B cell (primary cell): ENCODE results near the gene ATP11A. TPM values are rescaled to one million over a fixed set of nuclear protein-coding genes. Genes with fewer than 3 reads are reported as not detected.

ENCODE experiments used
- ATAC-seq: fragments of 200-7000 bp; cut with Tn5 transposase; one replicate; pipeline ENCODE4 v1.10.0; 2021; ENCODE audit warnings: low read depth, mild to moderate bottlenecking, moderate number of reproducible peaks, moderate library complexity
- CTCF ChIA-PET: fragments of 350-600 bp; sonication (Branson Sonifier 250); formaldehyde crosslinking; loops from one replicate; lab custom pipeline; 2021; ENCODE audit warnings: antibody characterized with exemption, inconsistent platforms; lab: Charles Lee
- POLR2A ChIA-PET: fragments of 350-600 bp; sonication (Branson Sonifier 250); formaldehyde crosslinking; loops from one replicate; lab custom pipeline; 2021; ENCODE audit warnings: antibody characterized with exemption; lab: Charles Lee
- DNase-seq: peaks from one replicate; pipeline ENCODE4 v3.0.0; 2013
- H2AFZ ChIP-seq: 2 replicates; pipeline ENCODE4 v1.6.1; 2012; ENCODE audit warnings: mild to moderate bottlenecking, low read depth, low read length; ENCODE audit not compliant: insufficient read depth, poor library complexity, severe bottlenecking
- H3K27ac ChIP-seq, 2 donors: 1 replicate in 1 of 2; 2 replicates in 1 of 2; pipeline ENCODE4 v1.5.1; 2012 to 2013; ENCODE audit warnings: low read length in 2 of 2, mild to moderate bottlenecking in 2 of 2, moderate library complexity in 1 of 2
- H3K27me3 ChIP-seq, 4 experiments: fragments of 200-600 bp in 1 of 4; sonication (generic) in 1 of 4; replicated peaks in 1 of 4; 1 replicate in 2 of 4; 2 replicates in 2 of 4; pipeline versions ENCODE4 v1.6.1 to v1.7.0; 2013 to 2016; ENCODE audit warnings: low read length in 3 of 4, mild to moderate bottlenecking in 2 of 4, mixed read lengths in 1 of 4, moderate library complexity in 1 of 4; ENCODE audit not compliant: insufficient read depth in 4 of 4, control insufficient read depth in 3 of 4; ENCODE audit errors: control extremely low read depth in 1 of 4
- H3K36me3 ChIP-seq, 2 experiments: replicated peaks in 1 of 2; 1 replicate in 1 of 2; 2 replicates in 1 of 2; pipeline versions ENCODE4 v1.6.1 to v1.7.1; 2013; ENCODE audit warnings: low read length in 1 of 2; ENCODE audit not compliant: insufficient read depth in 2 of 2, control insufficient read depth in 1 of 2; ENCODE audit errors: control extremely low read depth in 1 of 2, extremely low read depth in 1 of 2
- H3K4me1 ChIP-seq, 2 donors: fragments of 200-600 bp in 1 of 2; sonication (generic) in 1 of 2; 1 replicate in 1 of 2; 2 replicates in 1 of 2; pipeline versions ENCODE4 v1.5.1 to v1.6.1; 2013 to 2017; ENCODE audit warnings: low read length in 2 of 2; ENCODE audit not compliant: control insufficient read depth in 2 of 2, insufficient read depth in 2 of 2
- H3K4me2 ChIP-seq: replicated peaks from 2 replicates; pipeline ENCODE3; 2012; ENCODE audit warnings: mild to moderate bottlenecking, low read depth, low read length; ENCODE audit not compliant: poor library complexity, severe bottlenecking
- H3K4me3 ChIP-seq, 5 experiments: fragments of 200-600 bp in 1 of 5; sonication (generic) in 1 of 5; 1 replicate in 3 of 5; 2 replicates in 2 of 5; pipeline versions ENCODE4 v1.5.1 to v1.7.0; 2011 to 2016; ENCODE audit warnings: low read length in 4 of 5, mild to moderate bottlenecking in 4 of 5, low read depth in 2 of 5, control low read depth in 1 of 5, moderate library complexity in 1 of 5; ENCODE audit not compliant: insufficient read depth in 1 of 5; ENCODE audit errors: control extremely low read depth in 1 of 5, extremely low read depth in 1 of 5
- H3K79me2 ChIP-seq: fragments of 200-600 bp; sonication (generic); one replicate; pipeline ENCODE4 v1.6.0; 2016; ENCODE audit warnings: low read length; ENCODE audit not compliant: control insufficient read depth, insufficient read depth
- H3K9ac ChIP-seq: fragments of 200-600 bp; sonication (generic); 2 replicates; pipeline ENCODE4 v1.6.1; 2017; ENCODE audit warnings: mild to moderate bottlenecking, low read length, moderate library complexity
- H3K9me3 ChIP-seq, 3 donors: one replicate each; pipeline versions ENCODE4 v1.6.1 to v1.7.1; 2013; ENCODE audit warnings: low read length in 2 of 3; ENCODE audit not compliant: control insufficient read depth in 2 of 3, insufficient read depth in 1 of 3; ENCODE audit errors: control extremely low read depth in 1 of 3
- H4K20me1 ChIP-seq: 2 replicates; pipeline ENCODE4 v1.6.0; 2012; ENCODE audit warnings: mild to moderate bottlenecking, low read length; ENCODE audit not compliant: insufficient read depth, control insufficient read depth, poor library complexity, severe bottlenecking
- H3K27ac Mint-ChIP-seq: one replicate; pipeline ENCODE4 v1.8.0; 2021; ENCODE audit warnings: mixed read lengths
- H3K27me3 Mint-ChIP-seq: one replicate; pipeline ENCODE4 v1.8.0; 2021; ENCODE audit warnings: mixed read lengths
- H3K4me1 Mint-ChIP-seq: one replicate; pipeline ENCODE4 v1.8.0; 2021; ENCODE audit warnings: mixed read lengths
- H3K4me3 Mint-ChIP-seq: one replicate; pipeline ENCODE4 v1.8.0; 2021; ENCODE audit warnings: mixed read lengths
- H3K9me3 Mint-ChIP-seq: one replicate; pipeline ENCODE4 v1.8.0; 2022; ENCODE audit warnings: mixed read lengths; ENCODE audit not compliant: insufficient read depth
- EZH2 ChIP-seq: IDR thresholded peaks from 2 replicates; pipeline ENCODE4 v1.6.1; 2012; ENCODE audit warnings: borderline replicate concordance, low read depth, mild to moderate bottlenecking, moderate library complexity, low read length; ENCODE audit not compliant: insufficient read depth, poor library complexity, severe bottlenecking
- WGBS: methylation state at CpG from one replicate; pipeline ENCODE4 v1.1.5; 2013; ENCODE audit warnings: missing lambda C conversion rate; ENCODE audit not compliant: insufficient coverage; 5-methylcytosine and 5-hydroxymethylcytosine counted together
- intact Hi-C: fragments of 100-400 bp; cut with micrococcal nuclease; formaldehyde crosslinking; loops from one replicate; pipeline ENCODE4 v1.10.0; 2022
- polyA plus RNA-seq: library from polyadenylated mRNA; depleted of rRNA; stranded (reverse); fragments of >200 nt; gene quantifications from 2 replicates; pipeline ENCODE4 v1.2.3, GENCODE V29; 2012
- total RNA-seq, 2 donors: library from RNA; stranded (reverse); fragments of 120-200 nt in 1 of 2; gene quantifications; 1 replicate in 1 of 2; 2 replicates in 1 of 2; pipeline versions ENCODE4 v1.2.3 to v1.2.4, GENCODE V29; 2013 to 2022
- TF ChIP-seq, protein P1 (sequence below): fragments of 200-600 bp; IDR thresholded peaks from one replicate; pipeline ENCODE4 v1.8.0; 2022; ENCODE audit warnings: antibody characterized with exemption, mild to moderate bottlenecking

Gene ATP11A
- total and polyA plus RNA-seq, 2 donors (not counting 1 experiment from before 2014, with no cell fraction given): 36.9 to 60.3 TPM

DNA sequence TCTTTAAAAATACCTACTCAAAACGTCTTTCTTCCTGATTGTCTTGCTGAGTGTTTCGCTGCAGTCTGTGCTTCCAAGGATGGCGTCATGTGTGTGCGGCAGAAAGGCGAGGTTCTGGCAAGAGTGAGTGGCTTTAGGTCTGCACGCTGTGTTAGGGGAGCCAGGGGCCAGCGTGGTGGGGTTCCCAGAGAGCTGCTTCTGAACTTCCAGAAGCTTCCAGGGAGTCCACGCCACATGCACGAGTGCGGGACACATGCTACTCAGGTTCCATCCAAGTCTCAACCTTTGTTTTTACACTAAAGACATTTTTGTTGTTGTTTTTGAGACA lies 67.9 kb downstream of the ATP11A start:
- Mint-ChIP-seq H3K4me3 (no peak overlapping the region), H3K4me1 (peaks cover 5% of the 10 kb centered on the region), H3K27ac (no peak overlapping the region), H3K9me3 (no peaks in the 10 kb centered on the region), H3K27me3 (no peaks in the 10 kb centered on the region)
- DNase-seq: no peak
- H3K9me3 ChIP-seq: peaks cover 0 to 5% (median 1%) of the 10 kb centered on the region in 3 donors
- WGBS: 95% methylated on average over 7 of the region's 10 CpGs
- no peak overlapping the region for H3K27ac ChIP-seq
- no peaks in the 10 kb centered on the region for H4K20me1 ChIP-seq
- no peaks in the 10 kb centered on the region for H3K4me1 ChIP-seq
- no peak overlapping the region for H3K4me2 ChIP-seq
- H3K79me2 ChIP-seq: no peaks in the 10 kb centered on the region
- no peaks in the 10 kb centered on the region for H3K27me3 ChIP-seq
- H3K9ac ChIP-seq: no peak overlapping the region
- no peak for ATAC-seq
- H3K4me3 ChIP-seq: no peak overlapping the region
- ChIA-PET POLR2A (no interaction called here), CTCF (no interaction called here)
- H2AFZ ChIP-seq: no peak overlapping the region
- H3K36me3 ChIP-seq: no peaks in the 10 kb centered on the region
- no peak for TF ChIP-seq EZH2
- TF ChIP-seq, protein P1, sequence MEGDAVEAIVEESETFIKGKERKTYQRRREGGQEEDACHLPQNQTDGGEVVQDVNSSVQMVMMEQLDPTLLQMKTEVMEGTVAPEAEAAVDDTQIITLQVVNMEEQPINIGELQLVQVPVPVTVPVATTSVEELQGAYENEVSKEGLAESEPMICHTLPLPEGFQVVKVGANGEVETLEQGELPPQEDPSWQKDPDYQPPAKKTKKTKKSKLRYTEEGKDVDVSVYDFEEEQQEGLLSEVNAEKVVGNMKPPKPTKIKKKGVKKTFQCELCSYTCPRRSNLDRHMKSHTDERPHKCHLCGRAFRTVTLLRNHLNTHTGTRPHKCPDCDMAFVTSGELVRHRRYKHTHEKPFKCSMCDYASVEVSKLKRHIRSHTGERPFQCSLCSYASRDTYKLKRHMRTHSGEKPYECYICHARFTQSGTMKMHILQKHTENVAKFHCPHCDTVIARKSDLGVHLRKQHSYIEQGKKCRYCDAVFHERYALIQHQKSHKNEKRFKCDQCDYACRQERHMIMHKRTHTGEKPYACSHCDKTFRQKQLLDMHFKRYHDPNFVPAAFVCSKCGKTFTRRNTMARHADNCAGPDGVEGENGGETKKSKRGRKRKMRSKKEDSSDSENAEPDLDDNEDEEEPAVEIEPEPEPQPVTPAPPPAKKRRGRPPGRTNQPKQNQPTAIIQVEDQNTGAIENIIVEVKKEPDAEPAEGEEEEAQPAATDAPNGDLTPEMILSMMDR: no peak
- intact Hi-C loops: no loop called here

DNA sequence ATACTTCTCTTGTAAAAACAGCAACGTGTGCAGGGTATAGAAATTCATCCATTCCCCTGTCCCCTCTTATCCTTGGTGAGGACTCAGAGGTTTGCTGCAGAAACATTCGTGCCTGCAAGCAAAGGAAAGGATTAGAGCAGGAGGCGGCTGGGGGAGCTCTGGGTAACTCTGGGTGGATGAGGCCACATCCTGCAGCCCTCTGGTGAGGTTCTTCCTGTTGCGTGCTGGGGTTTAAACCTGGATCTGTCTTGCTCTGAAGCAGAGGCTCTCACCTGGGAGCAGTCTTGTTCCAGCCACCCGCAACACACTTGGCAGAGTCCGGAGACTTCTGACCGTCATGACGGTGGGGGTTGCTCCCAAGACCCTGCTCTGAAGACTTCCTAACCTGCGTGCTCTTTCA lies 69.2 kb downstream of the ATP11A start:
- H3K79me2 ChIP-seq: no peaks in the 10 kb centered on the region
- no peaks in the 10 kb centered on the region for H3K9me3 Mint-ChIP-seq
- H3K27ac ChIP-seq: no peak overlapping the region
- peaks cover 0 to 5% (median 1%) of the 10 kb centered on the region in 3 donors for H3K9me3 ChIP-seq
- H3K27me3 Mint-ChIP-seq: no peaks in the 10 kb centered on the region
- H3K4me3 Mint-ChIP-seq: no peak overlapping the region
- H3K4me3 ChIP-seq: no peak overlapping the region
- 82% methylated on average over 8 of the region's 9 CpGs for WGBS
- ChIA-PET CTCF (no interaction called here), POLR2A (no interaction called here)
- no peak overlapping the region for H2AFZ ChIP-seq
- intact Hi-C loops: no loop called here
- peaks cover 1% of the 10 kb centered on the region for H3K4me1 Mint-ChIP-seq
- H3K4me1 ChIP-seq: no peaks in the 10 kb centered on the region
- no peak overlapping the region for H3K4me2 ChIP-seq
- ATAC-seq (no peak), DNase-seq (no peak)
- no peak overlapping the region for H3K27ac Mint-ChIP-seq
- TF ChIP-seq, protein P1: no peak
- no peaks in the 10 kb centered on the region for H3K27me3 ChIP-seq
- H3K9ac ChIP-seq: no peak overlapping the region
- H3K36me3 ChIP-seq: no peaks in the 10 kb centered on the region
- H4K20me1 ChIP-seq: no peaks in the 10 kb centered on the region
